Right kidney (tissue), 1 donor: ENCODE measurements around the gene NPAS1.
A peak's percentile ranks its signal among the peaks of the same experiment; 100 is the strongest.
"Not testable (repeated sequence)": the region's sequence is repeated elsewhere in the genome, so short reads cannot be mapped to it uniquely, and the experiment has no call there.

ENCODE experiments used
- DNase-seq: peaks from one replicate; pipeline ENCODE4 v3.0.0-alpha.2; 2016

Gene NPAS1

GRCh38 chr19:47047272-47047762, 27.7 kb downstream of the NPAS1 start:
- no peak for DNase-seq

- peak; percentile 77 for DNase-seq
Observed at GRCh38 chr19:47047763-47048405, 28.2 kb downstream of the NPAS1 start.

GRCh38 chr19:47049307-47049700, 29.7 kb downstream of the NPAS1 start:
- DNase-seq: no peak

- DNase-seq: not testable (repeated sequence)
Observed at GRCh38 chr19:47050562-47050961, 30.9 kb downstream of the NPAS1 start.

GRCh38 chr19:47056411-47056810, 36.8 kb downstream of the NPAS1 start:
- no peak for DNase-seq

- DNase-seq: no peak
Observed at GRCh38 chr19:47057328-47057727, 37.7 kb downstream of the NPAS1 start.

GRCh38 chr19:47058621-47059022, 39.0 kb downstream of the NPAS1 start:
- no peak for DNase-seq

- DNase-seq: no peak
Observed at GRCh38 chr19:47063874-47064273, 44.2 kb downstream of the NPAS1 start.

GRCh38 chr19:47065242-47065641, 45.6 kb downstream of the NPAS1 start:
- no peak for DNase-seq

GRCh38 chr19:47066376-47067214, 47.0 kb downstream of the NPAS1 start:
- no peak for DNase-seq

- DNase-seq: no peak
Observed at GRCh38 chr19:47067215-47067847, 47.7 kb downstream of the NPAS1 start.

- DNase-seq: no peak
Observed at GRCh38 chr19:47068246-47068645, 48.6 kb downstream of the NPAS1 start.

- no peak for DNase-seq
Observed at GRCh38 chr19:47068876-47069406, 49.3 kb downstream of the NPAS1 start.

GRCh38 chr19:47069795-47070194, 50.2 kb downstream of the NPAS1 start:
- no peak for DNase-seq

GRCh38 chr19:47070756-47071155, 51.1 kb downstream of the NPAS1 start:
- DNase-seq: no peak

- DNase-seq: no peak
Observed at GRCh38 chr19:47071731-47072130, 52.1 kb downstream of the NPAS1 start.

GRCh38 chr19:47072323-47072722, 52.7 kb downstream of the NPAS1 start:
- DNase-seq: no peak

GRCh38 chr19:47073574-47073973, 53.9 kb downstream of the NPAS1 start:
- DNase-seq: no peak

- DNase-seq: no peak
Observed at GRCh38 chr19:47074621-47075020, 55.0 kb downstream of the NPAS1 start.

- DNase-seq: no peak
Observed at GRCh38 chr19:47075179-47075810, 55.7 kb downstream of the NPAS1 start.

GRCh38 chr19:47075941-47076340, 56.3 kb downstream of the NPAS1 start:
- DNase-seq: no peak

GRCh38 chr19:47078351-47078750, 58.7 kb downstream of the NPAS1 start:
- DNase-seq: not testable (repeated sequence)
